ENCODE data around the gene MYO9B. TPM values are rescaled to one million over a fixed set of nuclear protein-coding genes. Genes with fewer than 3 reads are reported as not detected.

Gene MYO9B
- total RNA-seq, 1 donor: 99.3 TPM

GRCh38 chr19:17225053-17225452 is 149.5 kb downstream of the MYO9B start:
- TF ChIP-seq, protein P1, sequence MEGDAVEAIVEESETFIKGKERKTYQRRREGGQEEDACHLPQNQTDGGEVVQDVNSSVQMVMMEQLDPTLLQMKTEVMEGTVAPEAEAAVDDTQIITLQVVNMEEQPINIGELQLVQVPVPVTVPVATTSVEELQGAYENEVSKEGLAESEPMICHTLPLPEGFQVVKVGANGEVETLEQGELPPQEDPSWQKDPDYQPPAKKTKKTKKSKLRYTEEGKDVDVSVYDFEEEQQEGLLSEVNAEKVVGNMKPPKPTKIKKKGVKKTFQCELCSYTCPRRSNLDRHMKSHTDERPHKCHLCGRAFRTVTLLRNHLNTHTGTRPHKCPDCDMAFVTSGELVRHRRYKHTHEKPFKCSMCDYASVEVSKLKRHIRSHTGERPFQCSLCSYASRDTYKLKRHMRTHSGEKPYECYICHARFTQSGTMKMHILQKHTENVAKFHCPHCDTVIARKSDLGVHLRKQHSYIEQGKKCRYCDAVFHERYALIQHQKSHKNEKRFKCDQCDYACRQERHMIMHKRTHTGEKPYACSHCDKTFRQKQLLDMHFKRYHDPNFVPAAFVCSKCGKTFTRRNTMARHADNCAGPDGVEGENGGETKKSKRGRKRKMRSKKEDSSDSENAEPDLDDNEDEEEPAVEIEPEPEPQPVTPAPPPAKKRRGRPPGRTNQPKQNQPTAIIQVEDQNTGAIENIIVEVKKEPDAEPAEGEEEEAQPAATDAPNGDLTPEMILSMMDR (IDR thresholded peaks at IDR 0.05; ENCODE audit: insufficient read depth, low read depth, low read length): no peak
- no peak for DNase-seq (ENCODE audit: low read depth)
- H3K4me3 ChIP-seq (ENCODE audit: low read depth, low read length): no peak overlapping the region

- DNase-seq (ENCODE audit: low read depth): peak; percentile 98
- TF ChIP-seq, protein P1 (IDR thresholded peaks at IDR 0.05; ENCODE audit: insufficient read depth, low read depth, low read length): no peak
- H3K4me3 ChIP-seq (ENCODE audit: low read depth, low read length): peak within 1 kb of the TSS; percentile 86
Measured at GRCh38 chr19:17226002-17226933, 150.7 kb downstream of the MYO9B start, which contains the start of gene OCEL1. Gene OCEL1 (plus strand): TSS chr19:17226226. CDS start chr19:17226248, 22 bp downstream.

DNA sequence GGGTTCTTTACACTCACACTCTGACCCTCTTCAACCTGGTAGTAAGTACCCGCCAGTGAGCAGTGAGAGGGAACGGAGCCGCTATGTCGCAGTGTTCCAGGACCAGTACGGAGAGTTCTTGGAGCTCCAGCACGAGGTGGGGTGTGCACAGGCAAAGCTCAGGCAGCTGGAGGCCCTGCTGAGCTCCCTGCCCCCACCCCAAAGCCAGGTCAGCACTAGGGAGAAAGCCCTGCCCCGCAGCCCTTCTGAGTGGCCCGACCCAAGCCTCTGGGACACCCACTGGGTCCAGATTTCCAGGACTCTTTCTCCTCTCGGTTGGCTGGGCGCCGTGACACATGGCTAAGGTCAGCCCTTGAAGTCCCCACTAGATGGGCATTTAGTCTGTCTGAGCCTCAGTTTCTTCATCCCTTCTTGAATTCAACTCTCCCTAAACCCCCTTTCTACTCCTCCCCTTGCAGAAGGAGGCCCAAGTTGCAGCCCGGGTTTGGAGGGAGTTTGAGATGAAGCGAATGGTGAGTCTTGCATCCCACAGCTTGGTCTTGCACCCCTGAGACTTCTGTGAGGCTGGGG is 152.3 kb downstream of the MYO9B start:
- DNase-seq (ENCODE audit: low read depth): no peak
- TF ChIP-seq, protein P1 (IDR thresholded peaks at IDR 0.05; ENCODE audit: insufficient read depth, low read depth, low read length): no peak
- H3K4me3 ChIP-seq (ENCODE audit: low read depth, low read length): no peak overlapping the region

GRCh38 chr19:17229890-17230289 is 154.3 kb downstream of the MYO9B start:
- no peak for DNase-seq (ENCODE audit: low read depth)

DNA sequence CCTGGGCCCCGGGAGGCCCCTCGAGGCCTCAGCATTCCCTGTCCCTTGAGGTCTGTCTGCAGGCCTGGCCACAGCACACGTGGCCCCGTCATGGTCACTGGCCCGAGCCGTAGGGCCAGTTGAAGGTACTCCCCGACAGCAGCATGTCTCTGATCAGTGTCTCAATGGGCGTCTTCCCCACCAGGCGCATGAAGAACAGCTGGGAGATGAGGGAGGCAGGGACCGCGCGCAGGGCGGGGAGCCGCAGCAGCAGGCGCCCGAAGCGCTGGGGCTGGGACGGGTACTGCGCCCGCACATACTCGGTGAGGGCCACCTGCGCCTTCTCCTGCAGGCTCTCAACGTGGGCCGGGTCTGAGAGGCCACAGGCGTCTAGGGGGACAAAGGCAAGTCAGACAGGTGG is 156.7 kb downstream of the MYO9B start:
- TF ChIP-seq, protein P1 (IDR thresholded peaks at IDR 0.05; ENCODE audit: insufficient read depth, low read depth, low read length): no peak
- no peak for DNase-seq (ENCODE audit: low read depth)
- H3K4me3 ChIP-seq (ENCODE audit: low read depth, low read length): no peak overlapping the region

More at GRCh38 chr19:17229890-17230289, 154.3 kb downstream of the MYO9B start:
- no peak overlapping the region for H3K4me3 ChIP-seq (ENCODE audit: low read depth, low read length)
- TF ChIP-seq, protein P1 (IDR thresholded peaks at IDR 0.05; ENCODE audit: insufficient read depth, low read depth, low read length): no peak

- H3K4me3 ChIP-seq (ENCODE audit: low read depth, low read length): peak overlapping the region; percentile 53
- TF ChIP-seq, protein P1 (IDR thresholded peaks at IDR 0.05; ENCODE audit: insufficient read depth, low read depth, low read length): no peak
- DNase-seq (ENCODE audit: low read depth): peak; percentile 53
Measured at GRCh38 chr19:17234911-17235299, 159.3 kb downstream of the MYO9B start.
